ENCODE results near the gene AFG1L.
"Not testable (repeated sequence)": the region's sequence is repeated elsewhere in the genome, so short reads cannot be mapped to it uniquely, and the experiment has no call there.

The AFG1L gene

DNA sequence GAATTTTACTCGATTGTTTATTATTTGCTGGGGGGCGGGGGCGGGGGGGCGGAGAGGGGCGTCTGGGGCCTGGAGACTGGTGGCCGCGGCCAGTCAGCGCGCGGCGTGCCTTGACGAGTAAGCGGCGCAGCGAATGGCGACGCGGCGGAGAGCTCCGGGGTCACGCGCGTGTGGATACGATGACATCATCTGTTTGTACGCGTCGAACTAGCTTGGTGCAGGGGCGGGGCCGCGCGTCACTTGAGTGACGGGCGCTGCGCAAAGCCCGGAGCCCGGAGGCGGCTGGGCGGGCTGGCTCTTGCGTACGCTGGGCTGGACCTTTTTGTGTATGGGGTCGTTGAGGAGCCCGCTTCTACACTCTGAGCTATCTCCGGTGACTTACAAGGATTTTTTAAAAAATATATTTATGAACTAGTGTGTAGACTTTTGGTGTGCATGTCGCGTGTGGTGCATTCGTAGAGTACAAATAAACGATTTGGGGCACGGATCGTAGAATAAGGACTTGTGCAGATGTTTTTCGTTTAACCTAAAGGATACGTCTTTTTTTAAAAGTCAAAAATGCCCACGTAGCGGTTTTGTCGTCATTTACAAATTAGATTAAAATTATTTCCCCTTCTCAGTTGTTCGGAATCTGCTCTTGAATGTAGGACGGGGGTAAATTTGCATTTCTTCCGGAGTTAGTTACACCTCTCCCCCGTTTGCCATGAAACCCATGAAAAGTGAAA lies 263.7 kb downstream of the AFG1L start:
- DNase-seq (ENCODE audit: low read depth): peak; percentile 98

DNA sequence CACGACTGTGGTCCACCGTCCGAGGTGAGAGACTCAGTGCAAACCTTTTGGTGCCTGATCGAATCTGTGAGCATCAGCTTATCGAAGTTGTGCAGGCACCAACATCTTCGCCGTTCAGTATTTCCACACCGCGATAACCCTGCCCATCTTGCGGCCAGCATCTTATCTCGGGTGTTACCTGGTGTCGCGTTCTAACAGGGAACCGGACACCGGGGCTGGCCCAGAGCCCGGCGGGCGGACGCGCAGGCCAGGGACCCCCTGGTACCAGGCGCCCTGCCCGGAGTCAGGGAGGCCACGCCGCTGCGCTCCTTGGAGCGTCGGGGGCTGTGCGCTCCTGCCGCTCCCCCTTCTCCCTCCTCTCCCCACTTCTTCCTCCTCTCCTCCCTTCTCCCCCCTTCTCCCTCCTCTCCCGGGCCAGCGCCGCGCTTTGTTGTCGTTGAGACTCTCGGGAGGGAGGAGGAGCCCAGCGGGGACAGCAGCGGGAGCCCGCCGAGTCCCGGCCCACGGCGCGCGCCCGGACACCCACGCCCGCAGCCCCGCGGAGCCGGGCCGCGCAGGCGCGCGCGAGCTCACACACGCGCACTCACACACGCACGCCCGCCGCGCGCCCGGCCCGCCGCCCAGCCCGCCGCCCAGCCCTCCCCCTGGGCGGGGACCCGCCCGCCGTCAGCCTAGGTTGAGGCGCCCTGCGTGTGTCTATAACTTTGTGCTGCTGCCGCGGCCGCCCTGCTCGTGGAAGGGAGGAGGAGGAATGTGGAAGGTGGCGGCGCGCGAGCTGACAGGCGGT lies 264.4 kb downstream of the AFG1L start:
- peak; percentile 90 for DNase-seq (ENCODE audit: low read depth)

DNA sequence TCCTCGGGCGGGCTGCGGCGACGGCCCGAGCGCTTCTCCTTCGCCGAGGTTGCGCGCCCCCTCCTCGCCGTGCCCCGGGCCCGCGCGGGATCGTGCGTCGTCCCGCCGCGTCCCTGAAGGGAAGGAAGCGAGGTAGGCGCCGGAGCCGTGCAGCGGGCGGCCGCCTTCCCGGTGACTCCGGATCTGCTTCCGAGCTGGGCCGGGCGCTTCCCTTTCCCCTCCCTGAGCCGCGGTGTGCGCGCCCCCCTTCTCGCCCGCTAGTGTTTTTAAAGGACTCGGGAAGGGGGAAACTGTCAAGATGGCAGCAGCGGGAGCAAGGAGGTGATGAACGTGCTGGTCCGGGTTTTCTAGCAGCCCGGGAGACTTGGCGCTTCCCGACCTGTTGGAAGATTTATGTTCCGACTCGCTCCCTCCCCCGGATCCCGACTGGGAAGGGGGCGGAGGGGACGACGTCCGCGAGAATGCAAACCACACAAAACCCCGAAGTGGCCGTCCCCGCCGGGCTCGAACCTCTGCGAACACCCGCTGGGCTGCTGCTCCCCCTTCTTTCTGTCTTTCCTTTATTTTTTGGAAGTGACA lies 265.1 kb downstream of the AFG1L start:
- DNase-seq (ENCODE audit: low read depth): peak; percentile 82

- peak; percentile 88 for DNase-seq (ENCODE audit: low read depth)
Observed at GRCh38 chr6:108560463-108561308, 265.8 kb downstream of the AFG1L start, which contains the start of gene FOXO3. Gene FOXO3, plus strand, starts transcription at chr6:108560917. Its CDS starts 292 bp downstream, at chr6:108561209.

DNA sequence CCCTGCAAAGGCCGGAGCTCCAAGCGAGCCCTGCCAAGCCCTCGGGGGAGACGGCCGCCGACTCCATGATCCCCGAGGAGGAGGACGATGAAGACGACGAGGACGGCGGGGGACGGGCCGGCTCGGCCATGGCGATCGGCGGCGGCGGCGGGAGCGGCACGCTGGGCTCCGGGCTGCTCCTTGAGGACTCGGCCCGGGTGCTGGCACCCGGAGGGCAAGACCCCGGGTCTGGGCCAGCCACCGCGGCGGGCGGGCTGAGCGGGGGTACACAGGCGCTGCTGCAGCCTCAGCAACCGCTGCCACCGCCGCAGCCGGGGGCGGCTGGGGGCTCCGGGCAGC lies 266.4 kb downstream of the AFG1L start:
- not testable (repeated sequence) for DNase-seq (ENCODE audit: low read depth)

GRCh38 chr6:108561742-108562502 lies 267.1 kb downstream of the AFG1L start:
- no peak for DNase-seq (ENCODE audit: low read depth)

GRCh38 chr6:108562503-108562993 lies 267.7 kb downstream of the AFG1L start:
- DNase-seq (ENCODE audit: low read depth): peak; percentile 76

DNA sequence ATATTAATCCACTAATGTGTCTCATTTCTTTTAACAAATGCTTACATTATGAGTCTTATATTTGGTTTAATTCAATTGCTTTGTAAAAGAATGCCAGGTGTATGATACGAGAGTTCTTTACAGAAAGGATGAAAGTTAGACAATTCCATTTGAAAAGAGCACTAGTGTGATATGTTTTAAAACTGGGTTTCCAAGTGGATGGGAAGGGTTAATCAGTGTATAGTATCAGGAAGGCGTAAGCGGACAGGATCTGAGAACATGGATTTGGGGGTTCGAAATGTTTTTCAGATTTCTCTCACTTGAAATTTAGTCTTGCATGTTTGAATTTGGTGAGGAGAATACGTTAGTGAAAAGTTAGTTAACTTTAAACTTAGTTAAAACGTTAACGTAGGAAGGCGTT lies 268.4 kb downstream of the AFG1L start:
- no peak for DNase-seq (ENCODE audit: low read depth)

- DNase-seq (ENCODE audit: low read depth): peak; percentile 99
Observed at GRCh38 chr6:108564178-108564577, 269.3 kb downstream of the AFG1L start.

GRCh38 chr6:108565091-108565766 lies 270.4 kb downstream of the AFG1L start:
- no peak for DNase-seq (ENCODE audit: low read depth)

GRCh38 chr6:108565893-108566292 lies 271.0 kb downstream of the AFG1L start:
- peak; percentile 90 for DNase-seq (ENCODE audit: low read depth)

DNA sequence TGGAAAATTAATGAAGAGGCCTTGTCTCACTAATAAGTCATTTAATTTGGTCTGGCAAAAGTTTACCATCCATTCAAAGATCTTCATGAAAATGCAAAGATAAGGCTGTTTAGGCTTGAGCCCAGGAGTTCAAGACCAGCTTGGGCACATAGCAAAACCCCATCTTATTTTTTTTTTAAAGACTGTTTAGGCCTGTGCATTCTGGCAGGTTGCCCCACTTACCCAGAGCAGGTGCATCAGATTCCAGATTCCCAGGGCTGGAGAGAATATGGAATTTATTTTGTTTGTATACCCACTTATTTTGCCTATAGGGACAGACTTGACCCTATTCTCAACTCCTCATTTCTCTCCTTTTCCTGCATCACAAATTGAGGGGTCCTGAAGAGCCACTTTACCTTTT lies 271.6 kb downstream of the AFG1L start:
- DNase-seq (ENCODE audit: low read depth): no peak

GRCh38 chr6:108568101-108568500 lies 273.2 kb downstream of the AFG1L start:
- DNase-seq (ENCODE audit: low read depth): no peak

DNA sequence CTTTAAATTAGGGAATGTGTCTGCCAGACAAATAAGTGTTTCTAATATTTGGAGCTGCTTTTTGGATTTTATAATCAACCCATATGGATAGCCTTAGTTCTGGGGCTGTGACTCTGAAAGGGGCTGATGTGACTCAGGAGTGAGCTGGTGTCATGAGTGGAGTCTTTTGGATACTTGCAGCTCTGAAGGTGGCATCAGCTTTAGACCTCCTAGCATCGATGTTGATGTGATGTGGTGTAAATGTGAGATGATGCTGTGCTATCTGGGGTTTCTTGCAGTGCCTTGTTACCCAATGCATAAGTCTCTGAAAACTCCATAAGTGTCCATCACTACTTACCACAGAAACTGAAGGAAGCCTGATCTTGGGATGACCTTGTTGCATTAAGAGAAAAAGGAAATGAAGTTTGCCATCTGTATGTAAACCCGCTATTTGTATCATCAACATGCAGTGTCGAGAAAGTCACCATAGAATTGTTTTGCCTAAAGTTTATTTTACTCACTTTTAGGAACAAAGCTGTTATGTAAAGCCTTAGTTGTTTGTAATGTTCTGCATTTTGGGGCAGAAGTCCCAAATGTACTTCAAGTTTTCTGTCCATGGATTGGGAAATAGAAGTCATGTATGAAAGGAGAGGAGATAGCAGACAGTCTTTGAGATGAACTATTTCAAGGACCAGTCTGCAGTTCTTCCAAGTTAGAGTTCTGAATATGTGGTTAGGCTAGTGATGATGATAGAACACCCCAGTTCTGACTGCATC lies 273.9 kb downstream of the AFG1L start:
- no peak for DNase-seq (ENCODE audit: low read depth)

DNA sequence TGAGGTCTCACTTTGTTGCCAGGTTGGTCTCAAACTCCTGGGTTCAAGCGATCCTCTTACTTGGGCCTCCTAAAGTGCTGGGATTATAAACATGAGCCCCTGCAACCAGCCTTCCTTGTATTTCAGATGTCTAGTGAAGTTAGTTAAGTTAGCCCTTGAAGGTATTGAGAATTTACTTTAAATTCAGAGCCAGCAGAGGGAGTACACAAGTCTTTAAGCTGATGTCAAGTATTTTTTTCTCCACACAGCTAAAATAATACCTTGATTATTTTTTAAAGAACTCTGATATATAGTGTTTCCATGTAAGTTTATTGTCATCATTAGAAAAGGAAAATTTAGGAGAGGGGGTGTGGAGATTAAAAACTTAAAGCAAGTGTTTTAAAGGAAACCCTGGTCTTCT lies 275.7 kb downstream of the AFG1L start:
- no peak for DNase-seq (ENCODE audit: low read depth)

DNA sequence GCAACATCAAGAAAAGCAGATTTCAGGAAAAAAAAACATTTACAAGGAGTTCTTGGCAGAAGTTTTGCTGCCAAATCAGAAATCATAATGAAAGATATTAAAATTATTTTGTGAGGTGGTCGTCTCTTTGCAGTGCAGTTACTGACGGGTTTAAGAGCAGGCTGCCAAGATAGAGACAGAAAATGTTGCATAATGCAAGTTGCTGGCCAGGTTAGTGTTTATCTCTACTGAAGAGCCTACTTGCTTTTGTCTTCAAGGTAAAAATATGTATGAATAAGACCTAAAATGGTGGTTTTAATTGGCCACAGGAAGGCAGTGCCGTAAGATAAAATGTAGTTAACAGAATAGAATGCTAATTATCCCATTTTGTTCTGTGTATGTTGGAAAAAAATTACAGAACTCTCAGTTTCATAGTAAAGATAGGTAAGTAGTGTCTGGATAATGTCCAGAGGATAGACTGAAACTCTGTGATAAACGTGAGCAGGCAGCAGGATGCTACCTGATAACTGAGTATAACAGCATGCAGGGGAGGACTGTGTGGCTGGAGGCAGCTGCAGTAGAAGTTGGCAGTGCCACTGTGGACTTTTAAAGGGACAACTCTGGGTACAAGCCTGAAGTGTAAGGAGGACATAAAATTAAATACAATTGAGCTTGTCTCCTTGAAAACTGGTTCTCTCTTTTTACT lies 279.7 kb downstream of the AFG1L start:
- no peak for DNase-seq (ENCODE audit: low read depth)
